Esophagus squamous epithelium (tissue), 5 donors: ENCODE data around the gene TRPM6. TPM values are rescaled to one million over a fixed set of nuclear protein-coding genes. Genes with fewer than 3 reads are reported as not detected.

Experiments
- DNase-seq: peaks from one replicate; lab custom pipeline; 2025; lab: John Stamatoyannopoulos, UW
- H3K27ac ChIP-seq, 4 donors: fragments of 200-600 bp; sonication (generic); one replicate each; pipeline ENCODE4 v1.5.1; 2016 to 2019; ENCODE audit warnings: mild to moderate bottlenecking in 1 of 4
- H3K27me3 ChIP-seq, 4 donors: fragments of 200-600 bp; sonication (generic); 1 replicate in 3 of 4; 2 replicates in 1 of 4; pipeline versions ENCODE4 v1.5.1 to v1.6.0; 2017 to 2021; ENCODE audit warnings: antibody characterized with exemption in 1 of 4
- H3K36me3 ChIP-seq, 3 donors: fragments of 200-600 bp; sonication (generic); one replicate each; pipeline ENCODE4 v1.5.1; 2016 to 2019
- H3K4me1 ChIP-seq, 3 donors: fragments of 200-600 bp; sonication (generic); one replicate each; pipeline ENCODE4 v1.5.1; 2017 to 2019
- H3K4me3 ChIP-seq, 4 donors: fragments of 200-600 bp; sonication (generic); 1 replicate in 3 of 4; 2 replicates in 1 of 4; pipeline ENCODE4 v1.5.1; 2016 to 2019; ENCODE audit warnings: mild to moderate bottlenecking in 2 of 4, moderate library complexity in 1 of 4
- H3K9me3 ChIP-seq, 3 donors: fragments of 200-600 bp; sonication (generic); one replicate each; pipeline ENCODE4 v1.5.1; 2016 to 2019
- POLR2A ChIP-seq, 4 donors: fragments of 450-650 bp; IDR thresholded peaks; one replicate each; pipeline ENCODE4 v1.6.1; 2017; ENCODE audit warnings: antibody characterized with exemption in 4 of 4, mild to moderate bottlenecking in 4 of 4, moderate library complexity in 3 of 4
- WGBS, 2 donors: methylation state at CpG; one replicate each; pipeline ENCODE4 v1.1.5; 2018; 5-methylcytosine and 5-hydroxymethylcytosine counted together
- intact Hi-C: fragments of 100-400 bp; cut with DNase I; formaldehyde crosslinking; loops from one replicate; pipeline ENCODE4 v1.15.0; 2022
- total RNA-seq, 4 donors: library from RNA; depleted of rRNA; stranded (reverse); fragments of >200 nt; gene quantifications; one replicate each; pipeline ENCODE4 v1.1.0, GENCODE V29; 2016
- TF ChIP-seq, protein P1 (sequence below), 6 experiments: fragments of 450-650 bp in 4 of 6; fragments of 200-600 bp in 2 of 6; sonication (generic) in 2 of 6; IDR thresholded peaks; one replicate each; pipeline ENCODE4 v1.5.1; 2016 to 2019; ENCODE audit warnings: antibody characterized with exemption in 6 of 6, mild to moderate bottlenecking in 4 of 6, moderate library complexity in 4 of 6
- donor health status: DM: yes; HTN: yes; CAD: no.

Gene TRPM6
- total RNA-seq, 4 donors from 2014 or later = 0.27 to 1.6 (median 1.2) TPM

DNA sequence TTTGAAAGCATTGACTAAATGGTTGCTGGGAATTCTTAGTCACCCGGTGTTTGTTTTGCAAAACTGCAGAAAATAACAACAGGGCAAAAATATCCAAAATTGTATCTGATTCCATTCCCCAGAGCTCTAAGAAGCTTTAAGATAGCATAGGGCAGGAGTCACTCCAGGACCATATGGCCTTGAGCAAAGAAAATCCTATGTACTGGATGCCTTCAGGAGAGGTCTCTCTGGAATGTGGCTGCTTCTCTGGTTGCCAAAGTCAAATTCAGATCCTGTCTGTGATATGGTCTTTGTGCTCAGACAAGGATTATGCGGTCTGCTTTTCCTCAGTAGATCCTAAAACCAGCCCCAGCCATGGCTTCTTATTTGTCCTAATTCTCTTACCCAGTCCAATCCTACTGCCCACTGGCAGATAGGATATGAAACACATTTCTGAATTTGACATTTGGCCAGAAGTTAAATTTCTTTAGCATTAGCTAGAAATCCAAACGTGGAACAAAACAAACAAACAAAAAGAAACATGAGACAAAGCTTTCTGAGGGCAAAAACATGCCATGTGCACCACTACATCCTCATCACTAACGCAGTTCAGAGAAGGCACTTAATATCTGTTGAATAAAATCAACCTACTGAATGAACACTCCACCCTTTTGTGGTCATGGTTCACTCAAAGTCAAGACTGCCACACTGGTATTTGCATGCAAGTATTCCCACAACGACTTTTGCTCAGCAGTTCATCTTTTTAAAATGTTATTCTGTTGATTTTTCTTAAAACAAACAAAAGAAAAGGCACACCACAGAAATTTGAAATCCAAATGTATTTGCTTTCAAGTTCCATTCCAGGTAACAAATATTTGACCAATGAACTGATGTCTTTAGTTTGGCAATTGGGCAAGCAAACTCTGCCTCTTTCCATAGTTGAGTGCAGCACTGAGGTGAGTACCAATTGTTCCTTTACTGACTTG lies 165.7 kb downstream of the TRPM6 start:
- Histone ChIP-seq H3K36me3 (no peaks in the 10 kb centered on the region), H3K27ac (no peak overlapping the region), H3K27me3 (no peaks in the 10 kb centered on the region), H3K4me3 (no peak overlapping the region), H3K9me3 (no peaks in the 10 kb centered on the region), H3K4me1 (no peaks in the 10 kb centered on the region)
- TF ChIP-seq, protein P1, sequence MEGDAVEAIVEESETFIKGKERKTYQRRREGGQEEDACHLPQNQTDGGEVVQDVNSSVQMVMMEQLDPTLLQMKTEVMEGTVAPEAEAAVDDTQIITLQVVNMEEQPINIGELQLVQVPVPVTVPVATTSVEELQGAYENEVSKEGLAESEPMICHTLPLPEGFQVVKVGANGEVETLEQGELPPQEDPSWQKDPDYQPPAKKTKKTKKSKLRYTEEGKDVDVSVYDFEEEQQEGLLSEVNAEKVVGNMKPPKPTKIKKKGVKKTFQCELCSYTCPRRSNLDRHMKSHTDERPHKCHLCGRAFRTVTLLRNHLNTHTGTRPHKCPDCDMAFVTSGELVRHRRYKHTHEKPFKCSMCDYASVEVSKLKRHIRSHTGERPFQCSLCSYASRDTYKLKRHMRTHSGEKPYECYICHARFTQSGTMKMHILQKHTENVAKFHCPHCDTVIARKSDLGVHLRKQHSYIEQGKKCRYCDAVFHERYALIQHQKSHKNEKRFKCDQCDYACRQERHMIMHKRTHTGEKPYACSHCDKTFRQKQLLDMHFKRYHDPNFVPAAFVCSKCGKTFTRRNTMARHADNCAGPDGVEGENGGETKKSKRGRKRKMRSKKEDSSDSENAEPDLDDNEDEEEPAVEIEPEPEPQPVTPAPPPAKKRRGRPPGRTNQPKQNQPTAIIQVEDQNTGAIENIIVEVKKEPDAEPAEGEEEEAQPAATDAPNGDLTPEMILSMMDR (IDR thresholded peaks at IDR 0.05) = no peak
- TF ChIP-seq POLR2A (IDR thresholded peaks at IDR 0.05) = no peak
- 49 to 53% methylated on average over 5 of the region's 5 CpGs for WGBS, 2 donors
- no peak for DNase-seq
- intact Hi-C loops = no loop called here

DNA sequence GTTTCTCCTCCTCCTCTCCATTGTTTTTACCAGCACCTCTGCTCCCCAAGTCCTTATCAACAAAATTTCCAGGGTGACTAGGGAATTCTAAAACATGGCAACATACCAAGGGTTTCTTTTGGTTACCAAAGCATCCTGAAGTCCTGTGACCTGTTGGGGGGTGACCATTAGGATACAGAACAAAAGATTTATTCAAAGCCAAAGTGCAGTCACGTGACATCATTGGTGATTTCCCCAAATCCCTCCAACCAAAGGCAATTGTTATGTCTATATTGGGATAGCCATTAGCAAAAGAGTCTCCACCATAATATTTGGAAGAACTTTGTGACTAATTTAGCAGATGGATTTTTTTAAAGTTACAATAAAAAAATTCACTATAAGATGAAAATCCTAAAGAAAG lies 168.4 kb downstream of the TRPM6 start:
- intact Hi-C loops = no loop called here
- Histone ChIP-seq H3K27ac (no peak overlapping the region), H3K36me3 (no peaks in the 10 kb centered on the region), H3K9me3 (no peaks in the 10 kb centered on the region), H3K27me3 (no peaks in the 10 kb centered on the region), H3K4me1 (no peaks in the 10 kb centered on the region), H3K4me3 (no peak overlapping the region)
- no peak for DNase-seq
- 76 to 77% methylated on average over 1 of the region's 1 CpG for WGBS, 2 donors
- no peak for TF ChIP-seq POLR2A (IDR thresholded peaks at IDR 0.05)
- TF ChIP-seq, protein P1 (IDR thresholded peaks at IDR 0.05) = no peak

- Histone ChIP-seq H3K27ac (no peak overlapping the region), H3K4me1 (no peaks in the 10 kb centered on the region), H3K4me3 (no peak overlapping the region), H3K9me3 (no peaks in the 10 kb centered on the region), H3K36me3 (no peaks in the 10 kb centered on the region), H3K27me3 (no peaks in the 10 kb centered on the region)
- no peak for DNase-seq
- 81 to 88% methylated on average over 2 of the region's 2 CpGs for WGBS, 2 donors
- TF ChIP-seq, protein P1 (IDR thresholded peaks at IDR 0.05) = no peak
- no peak for TF ChIP-seq POLR2A (IDR thresholded peaks at IDR 0.05)
- intact Hi-C loops = no loop called here
These were observed 169.0 kb downstream of the TRPM6 start for GRCh38 chr9:74718709-74719108.

GRCh38 chr9:74711341-74711740 lies 176.4 kb downstream of the TRPM6 start:
- DNase-seq = no peak
- H3K4me3 ChIP-seq = no peak overlapping the region
- H3K27ac ChIP-seq = no peak overlapping the region
- intact Hi-C loops = no loop called here
- no peaks in the 10 kb centered on the region for H3K9me3 ChIP-seq
- 61 to 64% methylated on average over 5 of the region's 5 CpGs for WGBS, 2 donors
- H3K27me3 ChIP-seq = no peaks in the 10 kb centered on the region
- H3K4me1 ChIP-seq = no peaks in the 10 kb centered on the region
- H3K36me3 ChIP-seq = no peaks in the 10 kb centered on the region
- no peak for TF ChIP-seq POLR2A (IDR thresholded peaks at IDR 0.05)
- TF ChIP-seq, protein P1 (IDR thresholded peaks at IDR 0.05) = no peak

DNA sequence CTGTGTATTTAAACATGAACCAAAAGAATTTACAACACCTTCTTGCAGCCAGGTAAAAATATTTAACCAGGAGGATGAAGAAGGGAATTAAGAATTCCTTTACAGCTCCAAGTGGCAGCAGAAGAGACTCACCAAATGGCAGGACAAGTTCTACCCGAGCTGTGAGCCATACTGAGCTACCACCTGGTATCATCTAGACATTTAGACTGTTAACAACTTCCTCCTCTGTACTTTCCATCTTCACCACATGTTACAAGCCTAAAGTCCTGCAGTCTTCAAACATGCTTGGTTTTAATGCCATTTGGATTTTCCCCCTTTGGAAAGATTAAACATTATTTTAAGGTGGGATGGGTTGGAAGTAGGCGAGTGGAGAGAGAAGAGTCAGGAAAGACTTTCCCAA lies 190.2 kb downstream of the TRPM6 start:
- Histone ChIP-seq H3K4me3 (no peak overlapping the region), H3K36me3 (no peaks in the 10 kb centered on the region), H3K27ac (no peak overlapping the region), H3K4me1 (no peaks in the 10 kb centered on the region), H3K9me3 (no peaks in the 10 kb centered on the region), H3K27me3 (no peaks in the 10 kb centered on the region)
- TF ChIP-seq, protein P1 (IDR thresholded peaks at IDR 0.05) = no peak
- no peak for TF ChIP-seq POLR2A (IDR thresholded peaks at IDR 0.05)
- 40 to 51% methylated on average over 2 of the region's 2 CpGs for WGBS, 2 donors
- DNase-seq = no peak
- intact Hi-C loops = no loop called here
